Stimulated activated CD4-positive, alpha-beta T cell treated with anti-CD3 and anti-CD28 coated beads, Interleukin-4, amount 100 ng/mL, for 48 hours (primary cell): ENCODE measurements around the gene TNKS2.
A peak's percentile ranks its signal among the peaks of the same experiment; 100 is the strongest.
"Not testable (repeated sequence)": the region's sequence is repeated elsewhere in the genome, so short reads cannot be mapped to it uniquely, and the experiment has no call there.

Source experiments
- DNase-seq, 2 donors: peaks; one replicate each; pipeline ENCODE4 v3.0.0-alpha.2; 2020; ENCODE audit warnings: low read depth in 2 of 2

Gene TNKS2

GRCh38 chr10:91865562-91866081 is 67.4 kb downstream of the TNKS2 start:
- no peak for DNase-seq

- no peak for DNase-seq
Observed at GRCh38 chr10:91875156-91875555, 76.9 kb downstream of the TNKS2 start.

- no peak for DNase-seq
Observed at GRCh38 chr10:91875779-91876178, 77.6 kb downstream of the TNKS2 start.

- DNase-seq, result no peak
Observed at GRCh38 chr10:91879515-91880170, 81.4 kb downstream of the TNKS2 start.

GRCh38 chr10:91880310-91880709 is 82.1 kb downstream of the TNKS2 start:
- DNase-seq, result no peak

GRCh38 chr10:91883549-91884444 is 85.6 kb downstream of the TNKS2 start:
- DNase-seq, result no peak

GRCh38 chr10:91884536-91884935 is 86.3 kb downstream of the TNKS2 start:
- DNase-seq, result no peak

- no peak for DNase-seq
Observed at GRCh38 chr10:91885362-91886079, 87.3 kb downstream of the TNKS2 start.

GRCh38 chr10:91886954-91887271 is 88.7 kb downstream of the TNKS2 start:
- no peak for DNase-seq

- peak; percentile 2 to 4 for DNase-seq
Observed at GRCh38 chr10:91887272-91888076, 89.2 kb downstream of the TNKS2 start.

GRCh38 chr10:91891125-91892001 is 93.1 kb downstream of the TNKS2 start:
- DNase-seq, result no peak

GRCh38 chr10:91893051-91893450 is 94.8 kb downstream of the TNKS2 start:
- DNase-seq, result no peak

- DNase-seq, result not testable (repeated sequence)
Observed at GRCh38 chr10:91894261-91894685, 96.0 kb downstream of the TNKS2 start.

GRCh38 chr10:91896212-91896756 is 98.1 kb downstream of the TNKS2 start:
- DNase-seq, result no peak

- DNase-seq, result no peak
Observed at GRCh38 chr10:91897421-91897820, 99.2 kb downstream of the TNKS2 start.

- DNase-seq, result peak; percentile 37 to 64
Observed at GRCh38 chr10:91901784-91902677, 103.8 kb downstream of the TNKS2 start.

GRCh38 chr10:91907033-91907594 is 108.9 kb downstream of the TNKS2 start:
- DNase-seq, result no peak

- DNase-seq, result peak in 1 of 2 donors; percentile 6
Observed at GRCh38 chr10:91907914-91908336, 109.7 kb downstream of the TNKS2 start.
